ENCODE measurements around the gene KLHL1. TPM values are rescaled to one million over a fixed set of nuclear protein-coding genes. Genes with fewer than 3 reads are reported as not detected.

KLHL1 gene
- total RNA-seq, 1 donor, result not detected

- no peak for DNase-seq (ENCODE audit: low read depth)
- no peak overlapping the region for H3K4me3 ChIP-seq (ENCODE audit: low read depth, low read length)
- no peak for TF ChIP-seq CTCF (IDR thresholded peaks at IDR 0.05; ENCODE audit: insufficient read depth, low read depth, low read length)
Observed at GRCh38 chr13:69737129-69737935, 370.9 kb downstream of the KLHL1 start.

GRCh38 chr13:69721631-69722030 lies 386.6 kb downstream of the KLHL1 start:
- TF ChIP-seq CTCF (IDR thresholded peaks at IDR 0.05; ENCODE audit: insufficient read depth, low read depth, low read length), result no peak
- H3K4me3 ChIP-seq (ENCODE audit: low read depth, low read length), result no peak overlapping the region
- no peak for DNase-seq (ENCODE audit: low read depth)

- no peak for DNase-seq (ENCODE audit: low read depth)
- H3K4me3 ChIP-seq (ENCODE audit: low read depth, low read length), result no peak overlapping the region
- no peak for TF ChIP-seq CTCF (IDR thresholded peaks at IDR 0.05; ENCODE audit: insufficient read depth, low read depth, low read length)
Observed at GRCh38 chr13:69720278-69720983, 387.8 kb downstream of the KLHL1 start.

DNA sequence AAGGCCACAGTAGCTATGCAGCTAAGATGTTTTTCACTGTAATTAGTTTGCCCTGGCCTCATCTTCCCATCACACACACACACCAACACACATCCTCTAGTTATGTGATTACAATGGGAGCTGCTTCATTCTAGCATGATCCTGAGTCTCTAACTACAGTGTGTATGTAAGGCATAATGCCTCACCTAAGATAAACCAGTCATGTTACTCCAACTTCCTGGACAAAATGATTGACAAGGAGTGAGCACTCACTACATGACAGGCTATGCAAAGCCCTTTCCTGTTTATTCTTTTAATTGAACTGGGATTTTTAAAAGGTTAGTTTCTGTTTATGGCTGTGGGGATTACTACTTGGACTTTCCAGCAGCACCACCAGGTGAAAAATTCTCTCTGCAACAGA lies 401.4 kb downstream of the KLHL1 start:
- DNase-seq (ENCODE audit: low read depth), result no peak
- no peak overlapping the region for H3K4me3 ChIP-seq (ENCODE audit: low read depth, low read length)
- TF ChIP-seq CTCF (IDR thresholded peaks at IDR 0.05; ENCODE audit: insufficient read depth, low read depth, low read length), result no peak

DNA sequence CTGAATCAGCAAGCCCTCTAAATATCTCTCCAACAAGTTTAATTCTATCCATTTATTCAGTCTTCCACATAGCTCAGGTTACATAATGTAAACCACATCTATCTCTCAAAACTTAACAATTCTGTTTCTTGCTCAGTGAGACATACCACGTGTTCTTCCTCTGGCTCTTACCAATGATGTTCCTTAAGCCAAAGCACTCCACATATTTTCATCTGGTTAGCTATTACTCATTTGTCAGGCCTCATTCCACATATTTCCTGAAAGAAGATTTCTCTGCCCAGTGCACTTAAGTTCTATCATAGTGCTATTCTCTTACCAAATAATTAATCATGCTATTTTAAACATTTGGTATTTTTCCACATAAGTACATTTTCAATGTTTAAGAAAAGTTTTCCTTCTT lies 403.9 kb downstream of the KLHL1 start:
- no peak overlapping the region for H3K4me3 ChIP-seq (ENCODE audit: low read depth, low read length)
- no peak for TF ChIP-seq CTCF (IDR thresholded peaks at IDR 0.05; ENCODE audit: insufficient read depth, low read depth, low read length)
- no peak for DNase-seq (ENCODE audit: low read depth)

- no peak for TF ChIP-seq CTCF (IDR thresholded peaks at IDR 0.05; ENCODE audit: insufficient read depth, low read depth, low read length)
- H3K4me3 ChIP-seq (ENCODE audit: low read depth, low read length), result no peak overlapping the region
- DNase-seq (ENCODE audit: low read depth), result no peak
Observed at GRCh38 chr13:69690999-69691398, 417.3 kb downstream of the KLHL1 start.

Measured in fibroblast of villous mesenchyme (primary cell).